ENCODE results near the gene NUP153.

GRCh38 chr6:17632934-17633333 is 73.8 kb downstream of the NUP153 start:
- no peak for TF ChIP-seq CTCF (IDR thresholded peaks at IDR 0.05)
- TF ChIP-seq POLR2A (IDR thresholded peaks at IDR 0.05): no peak
